IPS-20b (cell line): ENCODE data around the gene C3orf20.

Experiments
- H3K27ac ChIP-seq: one replicate; pipeline ENCODE4 v1.5.1; 2013; ENCODE audit warnings: low read length
- H3K27me3 ChIP-seq: 2 replicates; pipeline ENCODE4 v1.6.1; 2013; ENCODE audit warnings: mild to moderate bottlenecking, low read length, inconsistent platforms; ENCODE audit not compliant: insufficient read depth
- H3K36me3 ChIP-seq: 2 replicates; pipeline ENCODE4 v1.6.1; 2013; ENCODE audit warnings: low read depth, mild to moderate bottlenecking, inconsistent platforms, low read length, moderate library complexity; ENCODE audit not compliant: insufficient read depth
- H3K4me1 ChIP-seq: 2 replicates; pipeline ENCODE4 v1.6.1; 2013; ENCODE audit warnings: mild to moderate bottlenecking, control low read depth, inconsistent platforms, low read length, moderate library complexity; ENCODE audit not compliant: insufficient read depth
- H3K4me3 ChIP-seq: 2 replicates; pipeline ENCODE4 v1.5.1; 2013; ENCODE audit warnings: mild to moderate bottlenecking, low read length, inconsistent platforms
- H3K9ac ChIP-seq: 2 replicates; pipeline ENCODE4 v1.6.1; 2013; ENCODE audit warnings: low read depth, mild to moderate bottlenecking, inconsistent platforms, low read length, moderate library complexity
- H3K9me3 ChIP-seq: 2 replicates; pipeline ENCODE4 v1.6.1; 2013; ENCODE audit warnings: mild to moderate bottlenecking, low read depth, low read length, inconsistent platforms; ENCODE audit not compliant: insufficient read depth

Gene C3orf20

GRCh38 chr3:14674841-14675240 is at the start of gene C3orf20:
C3orf20 (plus strand) TSS chr3:14675141; CDS start chr3:14682714, 7,573 bp downstream.
- no peak within 1 kb of the TSS for H3K27ac ChIP-seq
- no peak within 1 kb of the TSS for H3K9ac ChIP-seq
- H3K4me1 ChIP-seq, result no peaks in the 10 kb centered on the region
- no peaks in the 10 kb centered on the region for H3K27me3 ChIP-seq
- H3K36me3 ChIP-seq, result peaks cover 31% of the 10 kb centered on the region
- peaks cover 4% of the 10 kb centered on the region; the same call in 1 of the 2 replicates for H3K9me3 ChIP-seq
- H3K4me3 ChIP-seq, result no peak within 1 kb of the TSS

GRCh38 chr3:14625443-14625842 is 49.5 kb upstream of the C3orf20 start:
- peaks cover 8% of the 10 kb centered on the region; the same call in 1 of the 2 replicates for H3K4me1 ChIP-seq
- H3K9ac ChIP-seq, result no peak overlapping the region
- no peaks in the 10 kb centered on the region for H3K36me3 ChIP-seq
- H3K27me3 ChIP-seq, result no peaks in the 10 kb centered on the region
- no peak overlapping the region for H3K27ac ChIP-seq
- no peak overlapping the region for H3K4me3 ChIP-seq
- H3K9me3 ChIP-seq, result no peaks in the 10 kb centered on the region

GRCh38 chr3:14627815-14628214 is 47.1 kb upstream of the C3orf20 start:
- Histone ChIP-seq H3K36me3 (no peaks in the 10 kb centered on the region), H3K4me1 (peaks cover 5% of the 10 kb centered on the region; the same call in 1 of the 2 replicates), H3K27me3 (no peaks in the 10 kb centered on the region), H3K27ac (no peak overlapping the region), H3K9me3 (no peaks in the 10 kb centered on the region), H3K9ac (no peak overlapping the region), H3K4me3 (no peak overlapping the region)

GRCh38 chr3:14628406-14628805 is 46.5 kb upstream of the C3orf20 start:
- Histone ChIP-seq H3K27me3 (no peaks in the 10 kb centered on the region), H3K9me3 (no peaks in the 10 kb centered on the region), H3K36me3 (no peaks in the 10 kb centered on the region), H3K27ac (no peak overlapping the region), H3K9ac (no peak overlapping the region), H3K4me3 (no peak overlapping the region), H3K4me1 (peaks cover 5% of the 10 kb centered on the region; the same call in 1 of the 2 replicates)

GRCh38 chr3:14630404-14631100 is 44.4 kb upstream of the C3orf20 start:
- Histone ChIP-seq H3K4me3 (no peak overlapping the region), H3K36me3 (no peaks in the 10 kb centered on the region), H3K9me3 (no peaks in the 10 kb centered on the region), H3K4me1 (peaks cover under 1% of the 10 kb centered on the region; the same call in 1 of the 2 replicates), H3K9ac (no peak overlapping the region), H3K27me3 (peaks cover 1% of the 10 kb centered on the region; the same call in 1 of the 2 replicates), H3K27ac (no peak overlapping the region)

GRCh38 chr3:14631101-14631497 is 43.8 kb upstream of the C3orf20 start:
- no peak overlapping the region for H3K4me3 ChIP-seq

GRCh38 chr3:14631687-14632441 is 43.1 kb upstream of the C3orf20 start:
- H3K27ac ChIP-seq, result no peak overlapping the region
- peaks cover 13% of the 10 kb centered on the region for H3K27me3 ChIP-seq
- H3K36me3 ChIP-seq, result no peaks in the 10 kb centered on the region
- no peak overlapping the region for H3K9ac ChIP-seq
- H3K4me3 ChIP-seq, result no peak overlapping the region
- no peaks in the 10 kb centered on the region for H3K4me1 ChIP-seq
- H3K9me3 ChIP-seq, result no peaks in the 10 kb centered on the region

More at GRCh38 chr3:14631101-14631497, 43.8 kb upstream of the C3orf20 start:
- Histone ChIP-seq H3K27me3 (peaks cover 7% of the 10 kb centered on the region), H3K27ac (no peak overlapping the region), H3K9ac (no peak overlapping the region), H3K9me3 (no peaks in the 10 kb centered on the region), H3K4me1 (no peaks in the 10 kb centered on the region), H3K36me3 (no peaks in the 10 kb centered on the region)

- Histone ChIP-seq H3K27ac (no peak overlapping the region), H3K27me3 (peaks cover 13% of the 10 kb centered on the region), H3K4me3 (no peak overlapping the region), H3K36me3 (no peaks in the 10 kb centered on the region), H3K4me1 (no peaks in the 10 kb centered on the region), H3K9ac (no peak overlapping the region), H3K9me3 (no peaks in the 10 kb centered on the region)
Observed at GRCh38 chr3:14632442-14632930, 42.5 kb upstream of the C3orf20 start.

- H3K9me3 ChIP-seq, result no peaks in the 10 kb centered on the region
- H3K4me3 ChIP-seq, result no peak overlapping the region
- H3K27ac ChIP-seq, result no peak overlapping the region
- no peak overlapping the region for H3K9ac ChIP-seq
- no peaks in the 10 kb centered on the region for H3K4me1 ChIP-seq
- H3K36me3 ChIP-seq, result no peaks in the 10 kb centered on the region
- peaks cover 13% of the 10 kb centered on the region for H3K27me3 ChIP-seq
Observed at GRCh38 chr3:14633417-14633816, 41.5 kb upstream of the C3orf20 start.

- no peak overlapping the region for H3K9ac ChIP-seq
- no peaks in the 10 kb centered on the region for H3K9me3 ChIP-seq
- peaks cover 13% of the 10 kb centered on the region for H3K27me3 ChIP-seq
- no peaks in the 10 kb centered on the region for H3K36me3 ChIP-seq
- no peaks in the 10 kb centered on the region for H3K4me1 ChIP-seq
- no peak overlapping the region for H3K27ac ChIP-seq
- H3K4me3 ChIP-seq, result no peak overlapping the region
Observed at GRCh38 chr3:14633819-14634424, 41.0 kb upstream of the C3orf20 start.

GRCh38 chr3:14634763-14635400 is 40.1 kb upstream of the C3orf20 start:
- Histone ChIP-seq H3K27ac (no peak overlapping the region), H3K4me3 (no peak overlapping the region), H3K27me3 (peaks cover 13% of the 10 kb centered on the region), H3K36me3 (no peaks in the 10 kb centered on the region), H3K4me1 (no peaks in the 10 kb centered on the region), H3K9me3 (no peaks in the 10 kb centered on the region), H3K9ac (no peak overlapping the region)
